Stimulated activated CD8-positive, alpha-beta memory T cell treated with anti-CD3 and anti-CD28 coated beads, Interleukin-4, amount 100 ng/mL, for 1 hour (primary cell): ENCODE results near the gene CCDC28B.

Source experiments
- DNase-seq, 2 donors: peaks; one replicate each; pipeline ENCODE4 v3.0.0-alpha.2; 2020; ENCODE audit warnings: low read depth in 2 of 2, low spot score in 1 of 2

Gene CCDC28B

DNA sequence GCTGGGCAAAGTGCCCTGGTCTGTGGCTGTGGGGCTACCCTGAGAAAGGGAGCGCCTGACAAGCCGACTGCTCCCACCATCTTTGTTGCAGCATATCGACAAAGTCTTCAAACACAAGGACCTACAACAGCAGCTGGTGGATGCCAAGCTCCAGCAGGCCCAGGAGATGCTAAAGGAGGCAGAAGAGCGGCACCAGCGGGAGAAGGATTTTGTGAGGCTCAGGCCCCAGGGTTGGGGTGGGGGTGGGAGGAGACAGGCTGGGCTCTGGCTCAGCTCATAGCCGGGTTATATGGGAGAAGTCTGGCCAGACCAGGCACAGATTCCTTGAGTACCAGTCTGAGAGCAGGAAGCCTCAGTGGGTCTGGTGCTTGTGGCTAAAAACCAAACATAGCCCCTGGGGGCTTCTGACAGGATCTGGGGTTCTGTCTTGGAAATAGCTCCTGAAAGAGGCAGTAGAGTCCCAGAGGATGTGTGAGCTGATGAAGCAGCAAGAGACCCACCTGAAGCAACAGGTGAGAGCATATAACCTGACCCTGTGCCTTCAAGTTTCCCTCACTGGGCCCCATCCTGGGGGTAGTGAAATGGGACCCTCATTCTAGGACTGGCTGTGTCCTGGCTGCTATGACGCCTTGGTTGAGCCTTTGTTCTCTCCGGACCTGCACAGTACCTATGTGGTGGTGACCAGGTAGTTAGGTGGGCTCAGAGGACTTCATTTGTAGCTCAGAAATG is 8.0 kb upstream of the CCDC28B start:
- no peak for DNase-seq

DNA sequence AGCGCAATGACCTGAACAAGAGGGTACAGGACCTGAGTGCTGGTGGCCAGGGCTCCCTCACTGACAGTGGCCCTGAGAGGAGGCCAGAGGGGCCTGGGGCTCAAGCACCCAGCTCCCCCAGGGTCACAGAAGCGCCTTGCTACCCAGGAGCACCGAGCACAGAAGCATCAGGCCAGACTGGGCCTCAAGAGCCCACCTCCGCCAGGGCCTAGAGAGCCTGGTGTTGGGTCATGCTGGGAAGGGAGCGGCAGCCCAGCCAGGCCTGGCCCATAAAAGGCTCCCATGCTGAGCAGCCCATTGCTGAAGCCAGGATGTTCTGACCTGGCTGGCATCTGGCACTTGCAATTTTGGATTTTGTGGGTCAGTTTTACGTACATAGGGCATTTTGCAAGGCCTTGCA is 5.4 kb upstream of the CCDC28B start:
- DNase-seq, result no peak

DNA sequence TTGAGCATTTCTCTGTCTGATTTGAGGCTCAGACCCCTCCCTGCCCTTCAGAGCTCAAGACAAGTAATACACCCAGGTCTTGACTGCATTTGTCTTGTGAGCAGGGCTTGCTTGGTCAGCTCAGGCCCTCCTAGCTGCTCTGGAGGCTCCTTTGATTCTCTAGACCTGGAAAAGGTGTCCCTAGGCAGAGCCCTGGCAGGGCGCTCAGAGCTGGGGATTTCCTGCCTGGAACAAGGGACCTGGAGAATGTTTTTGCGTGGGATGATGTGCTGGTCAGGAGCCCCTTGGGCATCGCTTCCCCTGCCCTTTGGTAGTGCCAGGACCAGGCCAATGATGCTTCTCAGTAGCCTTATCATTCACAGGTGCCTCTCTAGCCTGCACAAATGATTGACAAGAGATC is 4.9 kb upstream of the CCDC28B start:
- DNase-seq, result no peak

DNA sequence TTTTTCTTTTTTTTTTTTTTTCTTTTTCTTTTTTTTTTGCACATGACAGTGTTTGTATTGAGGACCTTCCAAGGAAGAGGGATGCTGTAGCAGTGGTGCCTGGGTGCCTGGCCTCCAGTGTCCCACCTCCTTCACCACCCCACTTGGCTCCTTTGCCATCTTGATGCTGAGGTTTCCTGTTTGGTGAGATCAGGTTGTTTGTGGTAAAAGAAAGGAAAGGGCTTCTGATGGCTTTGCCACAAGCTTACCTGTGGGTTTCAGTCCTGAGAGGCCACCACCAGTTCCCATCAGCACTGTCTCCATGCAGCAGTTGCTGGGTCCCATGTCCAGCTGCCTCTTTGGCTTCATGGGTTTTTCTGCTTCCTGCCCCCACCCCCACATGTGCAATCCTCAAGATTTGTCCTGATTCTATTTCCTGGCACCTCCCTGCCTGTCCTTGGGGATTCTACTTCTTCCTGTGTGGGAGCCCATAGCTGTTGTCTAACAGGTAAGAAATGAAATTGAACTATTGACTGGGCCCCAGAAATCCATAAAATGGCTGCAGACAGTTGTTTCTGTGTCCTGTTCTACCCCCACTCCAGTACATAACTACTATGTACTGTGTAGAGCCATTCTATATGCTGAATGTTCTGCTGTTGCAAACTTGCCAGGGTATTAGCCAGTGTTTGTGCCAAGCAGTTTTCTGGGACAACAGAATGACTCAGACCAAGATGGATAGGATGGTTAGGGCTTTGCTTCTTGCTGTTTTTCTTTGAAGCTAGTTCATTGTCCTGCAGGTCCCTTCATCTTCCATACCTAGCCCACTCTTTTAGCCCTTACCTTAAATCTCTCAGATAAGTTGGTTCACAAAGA is 4.2 kb upstream of the CCDC28B start:
- no peak for DNase-seq

DNA sequence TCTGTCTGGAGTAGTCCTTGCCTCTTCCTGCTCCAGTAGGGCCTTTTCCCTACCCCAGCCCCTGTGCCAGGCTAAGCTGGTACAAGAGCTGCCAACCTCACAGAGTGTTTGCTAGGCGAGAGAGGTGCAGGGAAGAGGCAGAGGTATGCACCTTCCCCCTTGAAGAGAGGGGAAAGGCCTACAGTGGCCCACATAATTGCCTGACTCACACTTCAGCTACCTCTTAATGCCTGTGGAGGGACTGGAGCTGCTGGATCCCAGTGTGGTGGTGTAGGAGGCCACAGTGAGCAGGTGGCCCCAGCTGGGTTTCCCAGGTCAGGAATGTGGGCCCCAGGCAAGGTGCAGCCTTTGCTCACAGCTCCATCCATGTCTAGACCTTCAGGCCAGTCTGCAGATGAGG is 3.3 kb upstream of the CCDC28B start:
- no peak for DNase-seq

DNA sequence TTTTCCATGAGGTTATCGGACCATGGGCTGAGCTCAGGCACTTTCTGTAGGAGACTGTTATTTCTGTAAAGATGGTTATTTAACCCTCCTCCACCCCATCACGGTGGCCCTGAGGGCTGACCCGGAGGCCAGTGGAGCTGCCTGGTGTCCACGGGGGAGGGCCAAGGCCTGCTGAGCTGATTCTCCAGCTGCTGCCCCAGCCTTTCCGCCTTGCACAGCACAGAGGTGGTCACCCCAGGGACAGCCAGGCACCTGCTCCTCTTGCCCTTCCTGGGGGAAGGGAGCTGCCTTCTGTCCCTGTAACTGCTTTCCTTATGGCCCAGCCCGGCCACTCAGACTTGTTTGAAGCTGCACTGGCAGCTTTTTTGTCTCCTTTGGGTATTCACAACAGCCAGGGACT is 2.6 kb upstream of the CCDC28B start:
- no peak for DNase-seq

DNA sequence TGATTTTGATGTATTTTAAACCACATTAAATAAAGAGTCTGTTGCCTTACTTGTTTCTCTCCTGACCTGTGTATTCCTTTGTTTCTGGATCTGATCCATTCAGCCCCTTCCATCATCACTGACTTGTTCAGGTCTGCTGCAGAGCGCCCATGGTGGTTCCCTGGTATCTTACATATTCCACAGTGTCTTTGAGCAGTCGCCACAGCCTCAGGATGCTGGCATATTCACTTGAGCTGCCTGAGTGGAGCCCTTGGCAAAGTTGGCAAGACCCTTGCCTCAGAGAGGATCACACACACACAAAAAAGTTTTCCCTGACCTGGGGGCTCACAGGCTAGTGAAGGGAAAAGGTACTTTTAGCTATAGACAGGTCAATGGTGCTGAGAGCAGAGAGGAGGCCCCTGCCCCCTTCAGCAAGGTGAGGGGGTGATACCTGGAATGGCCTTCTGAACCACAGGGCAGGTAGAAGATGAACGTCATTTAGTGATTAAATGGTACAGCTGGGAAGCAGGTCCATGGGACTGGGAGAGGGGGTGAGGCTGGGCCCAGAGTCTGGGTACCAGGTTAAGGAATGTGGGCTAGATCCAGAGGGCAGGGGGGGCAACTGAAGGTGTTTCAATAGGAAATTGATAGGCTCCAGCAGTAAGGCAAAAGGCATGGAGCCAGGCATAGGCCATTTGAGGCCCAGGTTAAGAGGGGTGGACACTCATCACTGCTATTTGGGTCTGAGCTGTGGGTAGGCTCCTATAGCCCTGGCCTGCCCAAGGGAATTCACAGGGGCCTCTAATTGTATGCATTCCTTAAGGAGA is 2.0 kb upstream of the CCDC28B start:
- no peak for DNase-seq

DNA sequence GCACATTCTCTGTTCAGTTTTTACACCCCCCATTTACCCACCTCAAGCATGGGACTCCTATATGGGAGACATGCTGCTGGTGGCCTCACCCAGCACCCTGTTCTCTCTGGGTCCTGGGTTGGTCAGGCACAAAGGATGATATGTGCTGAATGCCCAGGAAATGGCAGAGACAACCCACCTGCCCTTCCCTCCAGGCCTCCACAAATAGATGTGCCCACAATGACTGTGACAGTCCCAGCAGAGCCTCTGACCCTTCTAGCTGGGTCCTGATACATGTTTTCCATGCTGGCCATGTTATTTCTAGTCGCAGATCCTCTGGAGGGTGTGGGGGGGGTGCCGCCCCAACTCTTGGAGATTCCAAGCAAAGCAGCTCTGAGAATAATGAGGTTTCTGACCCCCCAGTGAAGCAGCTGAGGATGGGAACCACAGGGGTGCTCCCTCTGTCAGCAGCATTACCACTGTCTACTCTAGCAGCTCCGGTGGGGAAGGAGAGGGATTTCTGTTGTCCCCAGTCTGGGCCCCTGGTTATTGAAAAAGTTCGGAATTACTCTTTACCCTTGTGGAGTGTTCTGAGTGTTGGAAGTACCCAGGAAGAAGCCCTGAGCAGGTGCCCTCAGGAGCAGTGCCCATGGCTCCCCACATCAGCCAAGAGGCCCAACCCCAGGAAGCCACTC is 1.2 kb upstream of the CCDC28B start:
- DNase-seq, result no peak

DNA sequence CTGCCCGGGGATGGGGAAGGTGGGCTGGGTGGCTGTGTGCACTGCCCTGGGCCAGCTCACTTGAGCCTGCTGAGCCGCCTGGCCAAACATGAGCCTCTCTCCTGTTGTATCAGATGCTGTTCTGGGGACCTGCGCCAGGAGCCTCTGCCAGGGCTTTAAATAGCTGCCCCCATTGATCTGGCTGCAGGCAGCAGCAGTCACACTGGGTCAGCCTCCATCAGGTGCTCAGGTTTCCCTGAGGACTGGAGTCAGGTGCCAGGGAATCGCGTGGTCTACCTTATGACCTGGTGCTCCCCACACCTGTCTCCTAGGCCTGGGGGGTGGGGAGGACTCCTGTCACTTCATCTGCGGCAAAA is 700 bp upstream of the CCDC28B start:
- DNase-seq, result no peak

DNA sequence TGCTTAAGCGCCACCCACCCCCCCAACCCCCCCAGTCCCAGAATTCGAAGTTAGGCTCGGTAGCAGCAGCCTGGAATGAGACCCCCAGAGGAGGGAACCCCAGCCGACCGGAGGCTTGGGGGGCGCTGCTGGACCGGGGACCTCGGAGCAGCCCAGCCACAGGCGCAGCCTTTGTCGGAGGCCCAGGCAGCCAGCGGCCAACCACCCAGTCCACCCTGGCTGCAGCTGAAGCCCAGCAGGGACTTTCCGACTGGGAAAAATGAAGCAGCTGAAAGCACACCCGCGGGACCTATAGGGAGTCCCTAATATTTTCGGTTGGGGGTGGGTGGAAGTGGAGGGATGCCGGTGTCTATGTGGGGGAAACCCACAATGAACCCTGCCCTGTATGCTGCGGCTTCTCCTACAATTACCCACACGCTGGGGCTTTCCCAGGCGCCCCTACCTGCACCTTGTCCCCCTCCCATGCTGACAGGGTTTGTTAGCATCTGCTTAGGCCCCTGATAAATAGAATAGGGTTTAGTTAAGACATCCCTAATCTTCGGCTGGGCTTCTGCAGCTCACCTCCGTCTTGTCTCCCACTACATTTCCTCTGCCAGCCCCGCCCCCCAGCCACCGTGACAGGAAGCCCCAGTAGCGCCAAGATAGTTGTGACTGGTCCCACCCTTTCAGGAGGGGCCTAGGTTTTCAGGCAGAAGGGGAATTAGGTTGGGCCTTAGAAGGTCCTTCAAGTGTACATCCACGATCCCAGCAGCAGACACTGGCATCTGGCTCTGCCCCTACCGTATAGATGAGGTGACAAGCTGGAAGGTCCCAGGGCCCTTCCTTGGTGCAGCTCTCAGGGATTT is 838 bp downstream of the CCDC28B start:
- DNase-seq, result peak; percentile 55 to 60

DNA sequence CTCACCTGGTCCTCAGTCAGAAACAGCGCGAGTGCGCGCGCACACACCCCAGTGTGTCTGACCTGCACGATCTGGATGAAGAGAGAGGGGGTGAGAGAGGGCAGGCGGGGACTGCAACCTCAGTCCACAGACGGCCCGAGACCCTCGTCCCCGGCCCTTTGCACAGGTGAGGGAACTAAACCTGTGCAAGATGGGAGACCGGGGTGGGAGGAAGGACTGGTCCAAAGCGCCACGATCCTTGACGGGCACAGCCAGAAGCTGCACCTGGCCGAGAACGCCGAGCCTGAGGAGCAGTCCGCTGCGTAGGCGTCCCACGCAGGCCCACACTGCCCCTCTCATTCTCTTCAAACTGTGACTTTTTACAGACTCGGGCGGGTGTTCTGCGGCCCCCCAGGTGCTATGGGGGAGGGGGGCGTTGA is 4.6 kb downstream of the CCDC28B start:
- no peak for DNase-seq

DNA sequence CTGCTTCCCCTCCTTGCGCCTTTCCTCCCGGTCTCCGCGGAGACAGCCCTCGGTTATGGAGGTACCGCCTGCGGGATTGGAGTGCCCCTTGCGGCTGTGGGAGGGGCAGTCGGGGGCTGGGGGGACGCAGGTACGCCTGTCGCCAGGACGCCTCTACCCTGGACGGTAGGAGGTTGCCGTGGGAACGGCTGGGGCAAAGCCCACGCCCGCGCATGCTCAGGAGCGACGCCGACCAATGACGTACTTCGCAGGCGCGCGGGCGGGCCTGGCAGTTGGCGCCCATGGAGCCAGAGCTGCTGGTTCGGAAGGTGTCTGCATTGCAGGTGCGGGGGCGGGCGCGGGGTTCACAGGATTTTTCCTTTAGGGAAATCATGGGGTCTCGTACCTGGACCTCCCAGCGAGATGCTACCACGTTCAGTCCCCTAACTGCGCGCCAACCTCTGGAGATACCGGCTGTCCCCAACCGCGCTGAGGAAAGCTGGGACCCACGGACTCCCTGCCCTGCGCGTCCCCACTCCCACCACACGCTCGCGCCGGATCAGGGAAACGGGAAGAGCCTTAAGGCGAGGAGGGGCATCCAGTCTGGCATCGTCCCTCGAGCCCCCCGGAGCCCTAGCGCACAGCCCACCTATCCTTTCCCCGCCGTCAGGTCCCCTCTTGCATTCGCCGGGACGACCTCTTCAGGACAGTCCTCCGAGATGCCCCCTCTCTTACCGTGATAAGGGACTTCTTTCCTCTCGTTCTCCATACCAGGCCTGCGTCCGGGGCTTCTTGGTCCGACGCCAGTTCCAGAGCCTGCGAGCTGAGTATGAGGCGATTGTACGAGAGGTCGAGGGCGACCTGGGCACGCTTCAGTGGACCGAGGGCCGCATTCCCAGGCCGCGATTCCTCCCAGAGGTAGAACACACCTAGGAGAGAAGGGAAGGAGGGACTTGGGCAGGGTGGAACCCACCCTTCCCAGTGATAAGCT is 5.3 kb downstream of the CCDC28B start, which contains the start of gene IQCC:
Gene IQCC (plus strand): TSS at position 271 of the 970 bp plus-strand sequence. CDS start 11 bp downstream, at position 282.
- peak; percentile 47 to 67 for DNase-seq

DNA sequence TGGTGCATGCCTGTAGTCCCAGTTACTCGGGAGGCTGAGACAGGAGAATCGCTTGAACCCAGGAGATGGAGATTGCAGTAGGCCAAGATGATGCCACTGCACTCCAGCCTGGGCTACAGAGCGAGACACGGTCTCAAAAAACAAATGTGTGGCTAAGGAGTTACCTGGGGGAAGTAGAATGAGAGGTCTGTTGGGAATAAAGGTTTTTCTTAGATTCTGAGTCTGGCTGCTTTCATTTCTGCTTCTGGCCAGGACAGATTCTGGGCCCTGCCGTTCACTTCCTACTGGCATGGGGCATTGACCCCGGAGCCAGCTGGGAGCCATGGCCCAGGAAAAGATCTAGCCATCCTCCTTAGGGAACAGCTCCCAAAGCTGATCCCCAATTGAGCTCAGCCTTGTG is 8.1 kb downstream of the CCDC28B start:
- DNase-seq, result no peak

DNA sequence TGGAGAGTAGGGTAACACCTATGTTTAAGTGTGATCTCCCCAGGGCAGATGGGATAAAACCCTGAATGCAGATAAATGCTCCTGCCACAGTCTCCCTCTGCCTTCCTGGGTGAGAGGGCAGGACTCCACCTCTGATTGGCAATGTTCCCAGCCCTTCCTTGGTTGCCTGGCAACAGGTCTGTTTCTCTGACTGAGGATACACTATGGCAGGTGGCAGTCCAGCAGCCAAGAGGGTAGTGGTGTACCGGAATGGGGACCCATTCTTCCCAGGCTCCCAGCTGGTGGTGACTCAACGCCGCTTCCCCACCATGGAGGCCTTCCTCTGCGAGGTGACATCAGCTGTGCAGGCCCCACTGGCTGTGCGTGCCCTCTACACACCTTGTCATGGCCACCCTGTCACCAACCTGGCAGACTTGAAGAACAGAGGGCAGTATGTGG is 8.5 kb downstream of the CCDC28B start, which contains the start of gene DCDC2B:
Gene DCDC2B (plus strand): TSS at position 199 of the 438 bp plus-strand sequence. CDS start 5 bp downstream, at position 204.
- no peak for DNase-seq

DNA sequence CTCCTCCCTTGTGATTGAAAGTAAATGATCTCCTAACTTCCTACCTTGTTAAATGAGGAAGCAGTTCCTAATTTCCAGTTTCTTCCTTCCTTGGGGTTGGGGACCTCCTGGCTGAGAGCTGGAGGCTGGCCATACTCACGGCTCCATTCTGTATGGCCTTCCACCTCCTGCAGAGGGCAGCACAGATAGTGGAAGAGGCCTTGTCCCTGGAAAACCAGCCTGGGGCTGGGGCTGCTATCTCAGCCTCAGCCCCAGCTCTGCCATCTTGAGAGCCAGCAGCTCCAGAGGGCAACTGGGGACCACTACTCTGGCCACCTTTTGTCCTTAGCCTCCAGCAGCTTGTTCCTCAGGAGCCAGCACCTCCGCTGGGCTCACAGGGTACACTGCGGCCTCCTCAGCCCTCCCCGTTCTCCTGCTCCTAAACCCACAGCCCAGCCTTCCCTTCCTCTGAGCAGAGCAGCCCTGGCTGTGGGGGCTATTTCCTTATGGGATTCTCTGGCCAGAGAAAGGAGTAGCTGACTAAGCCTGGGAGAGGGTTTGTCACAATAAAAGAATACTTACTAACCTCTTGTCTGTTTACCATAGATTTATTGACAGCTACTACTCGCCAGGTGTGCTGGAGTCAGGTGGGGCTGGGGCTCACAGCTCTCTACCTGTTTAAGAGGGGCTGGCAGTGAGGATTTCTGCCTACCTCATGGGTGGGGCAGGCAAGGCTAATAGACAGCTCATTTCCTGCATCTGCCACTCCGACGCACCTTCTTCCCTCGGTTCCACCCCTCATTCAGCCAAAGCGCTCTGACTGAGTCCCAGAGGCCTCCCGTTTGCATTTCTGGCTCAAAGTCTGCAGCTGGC is 15.5 kb downstream of the CCDC28B start:
- DNase-seq, result no peak

DNA sequence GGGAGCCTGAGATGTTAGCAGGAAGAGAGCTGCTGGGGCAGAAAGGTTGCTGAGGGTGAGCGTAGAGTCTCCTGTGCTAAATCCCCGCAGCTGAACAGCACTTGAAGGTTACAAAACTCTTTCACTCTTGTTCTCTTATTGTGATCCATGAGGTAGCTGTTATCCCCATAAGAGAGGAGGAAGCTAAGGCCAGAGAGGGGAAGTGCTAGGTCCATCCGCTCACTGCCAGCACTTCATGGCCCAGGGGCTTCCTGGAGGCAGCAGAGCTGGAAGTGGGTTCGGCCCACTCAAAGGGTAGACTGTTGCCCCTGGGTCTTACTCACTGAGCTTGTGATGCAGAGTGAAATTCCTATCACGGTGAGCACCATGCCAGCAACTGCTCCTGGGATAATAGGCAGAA is 16.2 kb downstream of the CCDC28B start:
- DNase-seq, result no peak

DNA sequence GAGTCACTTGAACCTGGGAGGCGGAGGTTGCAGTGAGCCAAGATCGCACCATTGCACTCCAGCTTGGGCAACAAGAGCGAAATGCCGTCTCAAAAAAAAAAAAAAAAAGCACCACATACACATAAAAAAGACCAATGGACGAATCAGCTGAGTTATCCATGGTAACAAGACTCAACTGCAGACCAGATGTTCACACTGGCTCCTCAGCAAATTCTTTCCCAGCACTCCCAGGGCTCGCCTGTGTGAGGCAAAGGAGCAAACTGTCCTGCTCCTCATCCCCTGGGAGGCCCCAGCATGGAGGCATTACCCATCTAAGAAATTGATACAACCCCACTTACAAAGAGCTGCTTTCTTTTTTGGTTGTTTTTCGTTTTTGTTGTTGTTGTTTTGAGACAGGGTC is 18.6 kb downstream of the CCDC28B start:
- no peak for DNase-seq
